Neural cell (in vitro differentiated cells): ENCODE data around the gene PRKG1.

Experiments used
- EP300 ChIP-seq: fragments of 450-650 bp; conservative IDR thresholded peaks from 2 replicates; pipeline ENCODE4 v1.6.1; 2014; ENCODE audit warnings: antibody characterized with exemption, mild to moderate bottlenecking, moderate library complexity; ENCODE audit not compliant: poor library complexity, severe bottlenecking
- EZH2 ChIP-seq: fragments of 200-600, 300-800 bp; shearing (Covaris generic), sonication (generic); IDR thresholded peaks from 2 replicates; pipeline ENCODE4 v1.6.1; 2014; ENCODE audit warnings: antibody characterized with exemption, low read length, borderline replicate concordance, mild to moderate bottlenecking; ENCODE audit not compliant: insufficient read depth, poor library complexity, severe bottlenecking
- MXI1 ChIP-seq: fragments of 450-650 bp; conservative IDR thresholded peaks from 2 replicates; pipeline ENCODE4 v1.6.1; 2014; ENCODE audit warnings: antibody characterized with exemption, mild to moderate bottlenecking; ENCODE audit not compliant: poor library complexity, severe bottlenecking
- POLR2AphosphoS5 ChIP-seq: IDR thresholded peaks from 2 replicates; pipeline ENCODE4 v1.6.1; 2012
- RAD21 ChIP-seq: fragments of 450-650 bp; conservative IDR thresholded peaks from 2 replicates; pipeline ENCODE4 v1.6.1; 2014; ENCODE audit warnings: antibody characterized with exemption, mild to moderate bottlenecking, moderate library complexity
- SMC3 ChIP-seq: fragments of 450-650 bp; conservative IDR thresholded peaks from 2 replicates; pipeline ENCODE4 v1.6.1; 2014; ENCODE audit warnings: antibody characterized with exemption, mild to moderate bottlenecking, moderate library complexity; ENCODE audit not compliant: poor library complexity
- TAF1 ChIP-seq: IDR thresholded peaks from 2 replicates; pipeline ENCODE4 v1.6.1; 2012; ENCODE audit warnings: low read depth
- TF ChIP-seq, protein P1 (sequence below): fragments of 450-650 bp; IDR thresholded peaks from 2 replicates; pipeline ENCODE4 v1.5.1; 2014; ENCODE audit warnings: antibody characterized with exemption, mild to moderate bottlenecking, moderate library complexity; ENCODE audit not compliant: poor library complexity, severe bottlenecking
- TF ChIP-seq, protein P2 (sequence below): IDR thresholded peaks from 2 replicates; pipeline ENCODE4 v1.6.1; 2012; ENCODE audit warnings: borderline replicate concordance

DNA sequence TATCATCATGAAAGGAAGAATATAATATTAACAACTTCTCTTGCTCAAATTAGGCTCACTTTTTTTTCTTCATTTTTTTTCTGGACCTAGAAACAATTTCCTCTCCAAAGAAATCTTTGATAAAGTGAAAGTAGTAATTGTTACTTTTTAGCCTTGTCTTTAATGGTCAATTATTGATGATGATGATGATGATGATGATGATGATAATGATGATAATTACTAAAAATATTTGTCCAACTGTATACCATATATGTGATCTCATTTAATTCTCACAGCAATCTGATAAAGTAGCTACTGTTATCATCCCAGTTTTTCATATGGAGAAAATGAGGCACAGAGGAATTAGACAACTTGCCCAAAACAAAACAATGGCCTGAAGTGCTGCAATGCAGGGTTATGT is 12.8 kb downstream of the PRKG1 start:
- TF ChIP-seq POLR2AphosphoS5 (no peak), TAF1 (no peak), EP300 (no peak), RAD21 (no peak), EZH2 (no peak), MXI1 (no peak), SMC3 (no peak)
- TF ChIP-seq, protein P1, sequence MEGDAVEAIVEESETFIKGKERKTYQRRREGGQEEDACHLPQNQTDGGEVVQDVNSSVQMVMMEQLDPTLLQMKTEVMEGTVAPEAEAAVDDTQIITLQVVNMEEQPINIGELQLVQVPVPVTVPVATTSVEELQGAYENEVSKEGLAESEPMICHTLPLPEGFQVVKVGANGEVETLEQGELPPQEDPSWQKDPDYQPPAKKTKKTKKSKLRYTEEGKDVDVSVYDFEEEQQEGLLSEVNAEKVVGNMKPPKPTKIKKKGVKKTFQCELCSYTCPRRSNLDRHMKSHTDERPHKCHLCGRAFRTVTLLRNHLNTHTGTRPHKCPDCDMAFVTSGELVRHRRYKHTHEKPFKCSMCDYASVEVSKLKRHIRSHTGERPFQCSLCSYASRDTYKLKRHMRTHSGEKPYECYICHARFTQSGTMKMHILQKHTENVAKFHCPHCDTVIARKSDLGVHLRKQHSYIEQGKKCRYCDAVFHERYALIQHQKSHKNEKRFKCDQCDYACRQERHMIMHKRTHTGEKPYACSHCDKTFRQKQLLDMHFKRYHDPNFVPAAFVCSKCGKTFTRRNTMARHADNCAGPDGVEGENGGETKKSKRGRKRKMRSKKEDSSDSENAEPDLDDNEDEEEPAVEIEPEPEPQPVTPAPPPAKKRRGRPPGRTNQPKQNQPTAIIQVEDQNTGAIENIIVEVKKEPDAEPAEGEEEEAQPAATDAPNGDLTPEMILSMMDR, result no peak
- TF ChIP-seq, protein P2, sequence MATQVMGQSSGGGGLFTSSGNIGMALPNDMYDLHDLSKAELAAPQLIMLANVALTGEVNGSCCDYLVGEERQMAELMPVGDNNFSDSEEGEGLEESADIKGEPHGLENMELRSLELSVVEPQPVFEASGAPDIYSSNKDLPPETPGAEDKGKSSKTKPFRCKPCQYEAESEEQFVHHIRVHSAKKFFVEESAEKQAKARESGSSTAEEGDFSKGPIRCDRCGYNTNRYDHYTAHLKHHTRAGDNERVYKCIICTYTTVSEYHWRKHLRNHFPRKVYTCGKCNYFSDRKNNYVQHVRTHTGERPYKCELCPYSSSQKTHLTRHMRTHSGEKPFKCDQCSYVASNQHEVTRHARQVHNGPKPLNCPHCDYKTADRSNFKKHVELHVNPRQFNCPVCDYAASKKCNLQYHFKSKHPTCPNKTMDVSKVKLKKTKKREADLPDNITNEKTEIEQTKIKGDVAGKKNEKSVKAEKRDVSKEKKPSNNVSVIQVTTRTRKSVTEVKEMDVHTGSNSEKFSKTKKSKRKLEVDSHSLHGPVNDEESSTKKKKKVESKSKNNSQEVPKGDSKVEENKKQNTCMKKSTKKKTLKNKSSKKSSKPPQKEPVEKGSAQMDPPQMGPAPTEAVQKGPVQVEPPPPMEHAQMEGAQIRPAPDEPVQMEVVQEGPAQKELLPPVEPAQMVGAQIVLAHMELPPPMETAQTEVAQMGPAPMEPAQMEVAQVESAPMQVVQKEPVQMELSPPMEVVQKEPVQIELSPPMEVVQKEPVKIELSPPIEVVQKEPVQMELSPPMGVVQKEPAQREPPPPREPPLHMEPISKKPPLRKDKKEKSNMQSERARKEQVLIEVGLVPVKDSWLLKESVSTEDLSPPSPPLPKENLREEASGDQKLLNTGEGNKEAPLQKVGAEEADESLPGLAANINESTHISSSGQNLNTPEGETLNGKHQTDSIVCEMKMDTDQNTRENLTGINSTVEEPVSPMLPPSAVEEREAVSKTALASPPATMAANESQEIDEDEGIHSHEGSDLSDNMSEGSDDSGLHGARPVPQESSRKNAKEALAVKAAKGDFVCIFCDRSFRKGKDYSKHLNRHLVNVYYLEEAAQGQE, result no peak
